ENCODE measurements around the gene UBR4. TPM values are rescaled to one million over a fixed set of nuclear protein-coding genes. Genes with fewer than 3 reads are reported as not detected.
"Not testable (repeated sequence)": the region's sequence is repeated elsewhere in the genome, so short reads cannot be mapped to it uniquely, and the experiment has no call there.

The UBR4 gene
- total and polyA plus RNA-seq, 2 experiments from 2014 or later = 111 to 230 TPM

DNA sequence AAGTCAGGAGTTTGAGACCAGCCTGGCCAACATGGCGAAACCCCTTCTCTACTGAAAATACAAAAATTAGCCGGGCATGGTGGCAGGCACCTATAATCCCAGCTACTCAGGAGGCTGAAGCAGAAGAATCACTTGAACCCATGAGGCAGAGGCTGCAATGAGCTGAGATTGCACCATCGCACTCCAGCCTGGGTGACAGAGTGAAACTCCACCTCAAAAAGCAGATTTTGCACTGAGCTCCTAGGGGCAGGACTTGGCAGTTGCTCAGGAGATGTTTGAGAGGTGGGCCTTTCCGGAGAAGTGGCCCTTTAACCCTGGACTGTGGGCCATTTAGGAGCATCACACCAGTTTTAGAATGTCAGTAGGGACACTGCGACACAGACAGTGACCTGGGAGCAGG, 46.2 kb upstream of the UBR4 start:
- not testable (repeated sequence) for H3K4me1 ChIP-seq (ENCODE audit: insufficient read depth); H2AFZ ChIP-seq; H3F3A ChIP-seq (replicated peaks; ENCODE audit: low read depth); H3K27me3 ChIP-seq (ENCODE audit: insufficient read depth); H3K9me2 ChIP-seq (ENCODE audit: insufficient read depth); H3K27ac Mint-ChIP-seq; H3K27ac ChIP-seq (ENCODE audit: low read depth); ATAC-seq; H3K4me2 ChIP-seq; H3K4me3 Mint-ChIP-seq; DNase-seq (ENCODE audit: low spot score); H3K9me3 Mint-ChIP-seq; H3K4me3 ChIP-seq
- H3K79me2 ChIP-seq (replicated peaks; ENCODE audit: insufficient read depth) = peaks cover 49% of the 10 kb centered on the region
- Mint-ChIP-seq H3K36me3 (ENCODE audit: low read depth) (peaks cover 72% of the 10 kb centered on the region), H3K27me3 (ENCODE audit: insufficient read depth, low read depth, poor library complexity) (peaks cover 22% of the 10 kb centered on the region), H3K4me1 (peaks cover 12% of the 10 kb centered on the region)
- H3K36me3 ChIP-seq (ENCODE audit: insufficient read depth) = peaks cover 33% of the 10 kb centered on the region
- H4K20me1 ChIP-seq (replicated peaks; ENCODE audit: insufficient read depth) = peaks cover 26% of the 10 kb centered on the region

DNA sequence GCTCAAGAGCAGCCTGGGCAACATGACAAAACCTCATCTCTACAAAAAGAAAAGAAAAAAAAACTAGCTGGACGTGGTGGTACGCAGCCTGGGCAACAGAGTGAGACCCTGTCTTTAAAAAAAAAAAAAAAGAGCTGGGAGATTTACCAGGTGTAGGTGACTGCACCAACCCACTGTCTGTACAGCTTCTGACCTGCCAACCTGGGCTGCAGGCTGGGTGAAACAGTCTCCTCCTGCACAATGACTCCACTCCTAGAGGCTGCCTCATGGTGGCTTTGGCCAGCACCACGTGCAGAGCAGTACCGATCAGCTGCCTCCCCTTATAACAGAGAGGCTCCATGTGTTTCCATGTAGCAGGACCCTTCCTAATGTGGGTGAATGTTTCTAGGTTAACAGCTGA, 45.2 kb upstream of the UBR4 start:
- Histone ChIP-seq H2AFZ (no peak overlapping the region), H3F3A (replicated peaks; ENCODE audit: low read depth) (no peaks in the 10 kb centered on the region), H3K4me2 (no peak overlapping the region), H3K9me2 (ENCODE audit: insufficient read depth) (no peaks in the 10 kb centered on the region), H3K36me3 (ENCODE audit: insufficient read depth) (peaks cover 33% of the 10 kb centered on the region), H4K20me1 (replicated peaks; ENCODE audit: insufficient read depth) (peaks cover 26% of the 10 kb centered on the region), H3K27me3 (ENCODE audit: insufficient read depth) (no peaks in the 10 kb centered on the region), H3K27ac (ENCODE audit: low read depth) (no peak overlapping the region), H3K4me1 (ENCODE audit: insufficient read depth) (peaks cover 12% of the 10 kb centered on the region), H3K4me3 (no peak overlapping the region), H3K79me2 (replicated peaks; ENCODE audit: insufficient read depth) (peaks cover 59% of the 10 kb centered on the region)
- H3K9me3 Mint-ChIP-seq = peaks cover 3% of the 10 kb centered on the region; the same call in 1 of the 3 replicates
- DNase-seq (ENCODE audit: low spot score) = no peak
- TF ChIP-seq ZNF462 (CRISPR knock-in tag; IDR thresholded peaks at IDR 0.05) (no peak), CREB1 (CRISPR knock-in tag; IDR thresholded peaks at IDR 0.05; ENCODE audit: low read depth) (no peak), NANOG (IDR thresholded peaks at IDR 0.05; ENCODE audit: borderline replicate concordance) (no peak), ETS1 (IDR thresholded peaks at IDR 0.05) (no peak), ZNF114 (CRISPR knock-in tag; IDR thresholded peaks at IDR 0.05) (no peak), EZH2 (IDR thresholded peaks at IDR 0.05; ENCODE audit: low read depth, unreplicated experiment) (no peak)
- peaks cover 66% of the 10 kb centered on the region for H3K36me3 Mint-ChIP-seq (ENCODE audit: low read depth)
- H3K27me3 Mint-ChIP-seq (ENCODE audit: insufficient read depth, low read depth, poor library complexity) = peaks cover 23% of the 10 kb centered on the region
- H3K4me1 Mint-ChIP-seq = peaks cover 16% of the 10 kb centered on the region
- no peak overlapping the region for H3K27ac Mint-ChIP-seq
- H3K4me3 Mint-ChIP-seq = no peak overlapping the region
- no peak for ATAC-seq

Measured in GM23338 (cell line).